Kidney (tissue), 14 donors: ENCODE measurements around the gene FRMD1. TPM values are rescaled to one million over a fixed set of nuclear protein-coding genes. Genes with fewer than 3 reads are reported as not detected.

Source experiments
- DNase-seq, 5 donors: peaks; one replicate each; pipeline ENCODE4 v3.0.0-alpha.2; 2013 to 2020
- FAIRE-seq: peaks from 2 replicates; lab custom pipeline; 2012; peaks lifted over from hg19 to GRCh38; lab: Jason Lieb, UNC
- H3K27ac ChIP-seq, 2 donors: one replicate each; pipeline ENCODE4 v1.7.0; 2013; ENCODE audit warnings: low read depth in 2 of 2, low read length in 2 of 2, inconsistent platforms in 1 of 2
- H3K27me3 ChIP-seq: one replicate; pipeline ENCODE4 v1.7.1; 2013; ENCODE audit warnings: low read length, inconsistent platforms; ENCODE audit not compliant: control insufficient read depth, insufficient read depth
- H3K36me3 ChIP-seq, 3 donors: one replicate each; pipeline versions ENCODE4 v1.7.0 to v1.7.1; 2013; ENCODE audit warnings: low read length in 3 of 3, control low read depth in 1 of 3, inconsistent platforms in 1 of 3; ENCODE audit not compliant: insufficient read depth in 3 of 3, control insufficient read depth in 2 of 3
- H3K4me1 ChIP-seq, 3 donors: one replicate each; pipeline versions ENCODE4 v1.7.0 to v1.7.1; 2013; ENCODE audit warnings: low read length in 3 of 3, inconsistent platforms in 1 of 3, low read depth in 1 of 3; ENCODE audit not compliant: control insufficient read depth in 2 of 3, insufficient read depth in 2 of 3
- H3K4me3 ChIP-seq, 3 donors: one replicate each; pipeline versions ENCODE4 v1.7.0 to v1.8.1; 2013; ENCODE audit warnings: low read length in 3 of 3, control low read depth in 1 of 3, inconsistent platforms in 1 of 3
- H3K9ac ChIP-seq, 3 donors: one replicate each; pipeline versions ENCODE4 v1.7.0 to v1.7.1; 2013; ENCODE audit warnings: low read length in 3 of 3, control low read depth in 1 of 3, inconsistent platforms in 1 of 3
- H3K9me3 ChIP-seq, 3 donors: one replicate each; pipeline versions ENCODE4 v1.7.0 to v1.7.1; 2013; ENCODE audit warnings: low read length in 3 of 3, control low read depth in 1 of 3, inconsistent platforms in 1 of 3; ENCODE audit not compliant: control insufficient read depth in 2 of 3, insufficient read depth in 1 of 3
- intact Hi-C: fragments of 100-400 bp; cut with DNase I; formaldehyde crosslinking; loops from one replicate; pipeline ENCODE4 v1.11.1; 2022
- polyA plus RNA-seq: library from polyadenylated mRNA; stranded (reverse); fragments of 350-450 nt; fragmentation: Illumina TruSeq; extraction: RNeasy Lipid Tissue Mini Kit (QIAGEN cat#74804); gene quantifications from one replicate; pipeline ENCODE4 v1.2.3, GENCODE V29; 2014; ENCODE audit warnings: low read depth, low replicate concordance; ENCODE audit not compliant: insufficient read depth
- total RNA-seq: library from RNA; stranded (reverse); fragmentation: NEBNext Ultra II Directional; extraction: Animal tissue kit (Norgen Biotek cat#: 25700); gene quantifications from one replicate; pipeline ENCODE4 v1.2.1, GENCODE V29; 2021
- TF ChIP-seq, protein P1 (sequence below): IDR thresholded peaks from 3 replicates; pipeline ENCODE4 v1.5.1; 2012; ENCODE audit warnings: mild to moderate bottlenecking, moderate library complexity, borderline replicate concordance; ENCODE audit not compliant: insufficient read depth; ENCODE audit errors: extremely low read depth
- donor health status: control.
- donor health status: control.
- donor health status: control.
- donor health status: control.
- donor health status: control.
- donor health status: DM: yes; HTN: yes; CAD: no.
- donor health status: Normal renal cell carcinoma (clear cell type).

Gene FRMD1
- total and polyA plus RNA-seq, 2 donors from 2014 or later: 1.1 to 7.5 TPM

GRCh38 chr6:168004023-168004422 lies 75.0 kb downstream of the FRMD1 start:
- Histone ChIP-seq H3K9ac (no peak overlapping the region), H3K36me3 (no peaks in the 10 kb centered on the region), H3K27ac (no peak overlapping the region), H3K4me3 (no peak overlapping the region), H3K4me1 (no peaks in the 10 kb centered on the region), H3K9me3 (no peaks in the 10 kb centered on the region), H3K27me3 (no peaks in the 10 kb centered on the region)
- TF ChIP-seq, protein P1, sequence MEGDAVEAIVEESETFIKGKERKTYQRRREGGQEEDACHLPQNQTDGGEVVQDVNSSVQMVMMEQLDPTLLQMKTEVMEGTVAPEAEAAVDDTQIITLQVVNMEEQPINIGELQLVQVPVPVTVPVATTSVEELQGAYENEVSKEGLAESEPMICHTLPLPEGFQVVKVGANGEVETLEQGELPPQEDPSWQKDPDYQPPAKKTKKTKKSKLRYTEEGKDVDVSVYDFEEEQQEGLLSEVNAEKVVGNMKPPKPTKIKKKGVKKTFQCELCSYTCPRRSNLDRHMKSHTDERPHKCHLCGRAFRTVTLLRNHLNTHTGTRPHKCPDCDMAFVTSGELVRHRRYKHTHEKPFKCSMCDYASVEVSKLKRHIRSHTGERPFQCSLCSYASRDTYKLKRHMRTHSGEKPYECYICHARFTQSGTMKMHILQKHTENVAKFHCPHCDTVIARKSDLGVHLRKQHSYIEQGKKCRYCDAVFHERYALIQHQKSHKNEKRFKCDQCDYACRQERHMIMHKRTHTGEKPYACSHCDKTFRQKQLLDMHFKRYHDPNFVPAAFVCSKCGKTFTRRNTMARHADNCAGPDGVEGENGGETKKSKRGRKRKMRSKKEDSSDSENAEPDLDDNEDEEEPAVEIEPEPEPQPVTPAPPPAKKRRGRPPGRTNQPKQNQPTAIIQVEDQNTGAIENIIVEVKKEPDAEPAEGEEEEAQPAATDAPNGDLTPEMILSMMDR: no peak
- intact Hi-C loops: no loop called here
- no peak for FAIRE-seq
- no peak for DNase-seq

Other genes with a start within 250 kb of the FRMD1 start
- not detected for gene KIF25, start 81.5 kb downstream of the FRMD1 start, total RNA-seq
- gene KIF25, start 81.5 kb downstream of the FRMD1 start, polyA plus RNA-seq: not detected
- 5.0 TPM for gene DACT2, start 240.6 kb upstream of the FRMD1 start, total RNA-seq
- 4.8 TPM for gene DACT2, start 240.6 kb upstream of the FRMD1 start, polyA plus RNA-seq